GM23248 (cell line): ENCODE data around the gene ZC3H18.

Experiments
- EZH2 ChIP-seq: fragments of 200-600 bp; sonication (generic); IDR thresholded peaks from 2 replicates; pipeline ENCODE4 v1.6.1; 2018; ENCODE audit warnings: antibody characterized with exemption, mild to moderate bottlenecking; ENCODE audit not compliant: insufficient read depth, poor library complexity, severe bottlenecking
- EZH2phosphoT487 ChIP-seq: fragments of 200-600 bp; sonication (generic); IDR thresholded peaks from 2 replicates; pipeline ENCODE4 v1.6.1; 2018; ENCODE audit warnings: antibody characterized with exemption, moderate library complexity, mild to moderate bottlenecking, low read depth; ENCODE audit not compliant: insufficient read depth

DNA sequence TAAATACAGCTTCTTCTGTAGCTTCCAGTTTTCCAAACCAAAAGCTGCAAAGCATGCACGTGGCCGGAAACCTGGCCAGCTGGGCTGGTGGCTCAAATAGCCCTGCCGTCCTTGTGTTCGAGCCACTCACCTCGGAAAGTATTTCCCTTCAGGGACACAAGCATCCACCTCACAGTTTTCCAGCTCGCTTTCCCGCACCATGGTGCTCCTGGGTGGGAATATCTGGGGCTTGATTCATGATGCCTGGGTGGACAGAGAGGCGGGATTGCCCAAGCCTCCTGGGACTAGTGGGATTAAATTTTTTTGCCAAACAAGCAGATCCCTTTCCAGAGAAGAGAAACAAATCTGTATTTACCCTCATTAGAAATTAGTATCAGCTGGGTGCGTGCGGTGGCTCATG lies 99.8 kb downstream of the ZC3H18 start:
- TF ChIP-seq EZH2phosphoT487 (no peak), EZH2 (no peak)
